ENCODE measurements around the gene DISP1. TPM values are rescaled to one million over a fixed set of nuclear protein-coding genes. Genes with fewer than 3 reads are reported as not detected.

The DISP1 gene
- total RNA-seq, 1 donor from 2014 or later = 5.9 TPM

DNA sequence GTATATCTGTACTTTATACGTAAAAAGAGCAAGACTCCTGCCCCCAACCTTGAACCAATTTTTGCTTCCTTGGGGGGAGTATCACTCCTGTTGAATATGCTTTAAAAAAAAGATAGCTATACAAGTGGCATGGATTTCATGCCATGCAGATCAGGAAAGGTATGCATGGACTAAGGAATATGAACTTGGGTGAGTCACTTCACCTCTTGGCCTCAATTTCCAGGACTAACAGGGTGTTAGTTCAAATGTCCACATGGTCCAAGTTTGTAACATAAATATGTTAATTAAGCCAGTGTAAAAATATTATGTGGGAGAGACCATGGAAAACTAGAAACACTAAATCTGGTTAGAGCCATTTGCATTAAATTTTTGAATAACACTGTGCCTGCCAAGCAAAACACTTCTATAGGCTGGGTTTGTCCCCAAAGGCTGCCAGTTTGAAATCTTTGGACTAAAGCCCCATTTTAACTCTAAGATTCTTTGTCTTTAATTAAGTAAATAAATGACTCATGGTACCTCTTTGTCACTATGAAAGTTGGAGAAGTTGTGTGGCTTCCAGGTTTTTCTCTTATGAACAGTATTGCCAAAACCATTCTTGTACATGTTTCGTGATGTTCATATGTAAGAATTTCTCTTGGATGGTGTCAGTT lies 44.7 kb upstream of the DISP1 start:
- Mint-ChIP-seq H3K27me3 (ENCODE audit: low read depth) (no peaks in the 10 kb centered on the region), H3K36me3 (ENCODE audit: low read depth) (no peaks in the 10 kb centered on the region), H3K27ac (ENCODE audit: unreplicated experiment) (no peak overlapping the region), H3K4me1 (ENCODE audit: low read depth) (peaks cover 22% of the 10 kb centered on the region), H3K9me3 (ENCODE audit: low read depth) (peaks cover 11% of the 10 kb centered on the region), H3K4me3 (ENCODE audit: unreplicated experiment) (no peak overlapping the region)
- TF ChIP-seq, protein P1, sequence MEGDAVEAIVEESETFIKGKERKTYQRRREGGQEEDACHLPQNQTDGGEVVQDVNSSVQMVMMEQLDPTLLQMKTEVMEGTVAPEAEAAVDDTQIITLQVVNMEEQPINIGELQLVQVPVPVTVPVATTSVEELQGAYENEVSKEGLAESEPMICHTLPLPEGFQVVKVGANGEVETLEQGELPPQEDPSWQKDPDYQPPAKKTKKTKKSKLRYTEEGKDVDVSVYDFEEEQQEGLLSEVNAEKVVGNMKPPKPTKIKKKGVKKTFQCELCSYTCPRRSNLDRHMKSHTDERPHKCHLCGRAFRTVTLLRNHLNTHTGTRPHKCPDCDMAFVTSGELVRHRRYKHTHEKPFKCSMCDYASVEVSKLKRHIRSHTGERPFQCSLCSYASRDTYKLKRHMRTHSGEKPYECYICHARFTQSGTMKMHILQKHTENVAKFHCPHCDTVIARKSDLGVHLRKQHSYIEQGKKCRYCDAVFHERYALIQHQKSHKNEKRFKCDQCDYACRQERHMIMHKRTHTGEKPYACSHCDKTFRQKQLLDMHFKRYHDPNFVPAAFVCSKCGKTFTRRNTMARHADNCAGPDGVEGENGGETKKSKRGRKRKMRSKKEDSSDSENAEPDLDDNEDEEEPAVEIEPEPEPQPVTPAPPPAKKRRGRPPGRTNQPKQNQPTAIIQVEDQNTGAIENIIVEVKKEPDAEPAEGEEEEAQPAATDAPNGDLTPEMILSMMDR (IDR thresholded peaks at IDR 0.05) = no peak
- no peak for DNase-seq (ENCODE audit: low spot score)

DNA sequence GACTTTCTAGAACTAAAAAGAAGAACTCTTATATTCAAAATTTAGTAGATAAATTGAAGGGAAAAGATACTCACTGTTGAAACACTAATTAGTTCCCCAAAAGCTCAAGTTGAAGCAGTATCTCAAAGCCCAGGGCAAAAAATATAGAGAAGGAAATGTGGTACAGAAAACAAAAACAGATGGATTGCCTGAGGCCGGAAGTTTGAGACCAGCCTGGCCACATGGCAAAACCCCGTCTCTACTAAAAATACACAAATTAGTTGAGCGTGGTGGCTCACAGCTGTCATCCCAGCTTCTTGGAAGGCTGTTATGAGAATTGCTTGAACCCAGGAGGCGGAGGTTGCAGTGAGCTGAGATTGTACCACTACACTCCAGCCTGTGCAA lies 41.9 kb upstream of the DISP1 start:
- Mint-ChIP-seq H3K4me1 (ENCODE audit: low read depth) (peaks cover 21% of the 10 kb centered on the region), H3K4me3 (ENCODE audit: unreplicated experiment) (no peak overlapping the region), H3K36me3 (ENCODE audit: low read depth) (no peaks in the 10 kb centered on the region), H3K27ac (ENCODE audit: unreplicated experiment) (no peak overlapping the region), H3K27me3 (ENCODE audit: low read depth) (peaks cover 1% of the 10 kb centered on the region), H3K9me3 (ENCODE audit: low read depth) (peaks cover 11% of the 10 kb centered on the region)
- DNase-seq (ENCODE audit: low spot score) = no peak
- TF ChIP-seq, protein P1 (IDR thresholded peaks at IDR 0.05) = no peak

DNA sequence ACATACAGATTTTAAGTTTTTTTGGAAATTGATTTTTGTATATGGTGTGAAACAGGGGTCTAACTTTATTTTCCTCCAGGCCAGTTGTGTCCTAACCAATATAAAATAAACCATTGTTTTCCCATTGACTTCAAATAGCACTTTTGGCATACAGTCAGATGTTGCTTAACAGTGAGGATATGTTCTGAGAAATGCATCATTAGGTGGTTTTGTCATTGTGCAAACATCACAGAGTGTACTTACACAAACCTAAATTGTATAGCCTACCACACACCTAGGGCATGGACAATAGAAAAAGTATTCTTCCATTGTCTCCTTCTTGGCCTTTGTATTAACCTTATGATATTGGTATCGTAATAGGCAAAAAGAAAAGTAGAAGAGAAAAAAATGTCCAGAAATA lies 37.4 kb upstream of the DISP1 start:
- H3K4me3 Mint-ChIP-seq (ENCODE audit: unreplicated experiment) = no peak overlapping the region
- H3K36me3 Mint-ChIP-seq (ENCODE audit: low read depth) = no peaks in the 10 kb centered on the region
- peaks cover 8% of the 10 kb centered on the region for H3K27me3 Mint-ChIP-seq (ENCODE audit: low read depth)
- H3K4me1 Mint-ChIP-seq (ENCODE audit: low read depth) = peaks cover 10% of the 10 kb centered on the region
- no peak for DNase-seq (ENCODE audit: low spot score)
- TF ChIP-seq, protein P1 (IDR thresholded peaks at IDR 0.05) = no peak
- H3K27ac Mint-ChIP-seq (ENCODE audit: unreplicated experiment) = no peak overlapping the region
- H3K9me3 Mint-ChIP-seq (ENCODE audit: low read depth) = no peaks in the 10 kb centered on the region

DNA sequence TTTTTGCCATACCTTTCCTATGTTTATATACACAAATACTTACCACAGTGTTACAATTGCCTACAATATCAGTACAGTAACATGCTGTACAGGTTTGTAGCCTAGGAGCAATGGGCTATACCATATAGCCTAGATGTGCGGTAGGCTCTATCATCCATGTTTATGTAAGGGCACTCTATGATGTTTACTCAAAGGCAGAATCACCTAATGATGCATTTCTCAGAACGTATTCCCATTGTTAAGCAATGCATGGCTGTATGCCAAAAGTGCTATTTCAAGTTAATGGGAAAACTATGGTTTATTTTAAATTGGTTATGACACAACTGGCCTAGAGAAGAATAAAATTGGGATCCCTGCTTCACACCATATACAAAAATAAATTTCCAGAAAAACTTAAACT lies 36.9 kb upstream of the DISP1 start:
- Mint-ChIP-seq H3K9me3 (ENCODE audit: low read depth) (no peaks in the 10 kb centered on the region), H3K4me1 (ENCODE audit: low read depth) (peaks cover 5% of the 10 kb centered on the region), H3K27ac (ENCODE audit: unreplicated experiment) (no peak overlapping the region), H3K27me3 (ENCODE audit: low read depth) (peaks cover 8% of the 10 kb centered on the region), H3K4me3 (ENCODE audit: unreplicated experiment) (no peak overlapping the region), H3K36me3 (ENCODE audit: low read depth) (no peaks in the 10 kb centered on the region)
- TF ChIP-seq, protein P1 (IDR thresholded peaks at IDR 0.05) = no peak
- no peak for DNase-seq (ENCODE audit: low spot score)

DNA sequence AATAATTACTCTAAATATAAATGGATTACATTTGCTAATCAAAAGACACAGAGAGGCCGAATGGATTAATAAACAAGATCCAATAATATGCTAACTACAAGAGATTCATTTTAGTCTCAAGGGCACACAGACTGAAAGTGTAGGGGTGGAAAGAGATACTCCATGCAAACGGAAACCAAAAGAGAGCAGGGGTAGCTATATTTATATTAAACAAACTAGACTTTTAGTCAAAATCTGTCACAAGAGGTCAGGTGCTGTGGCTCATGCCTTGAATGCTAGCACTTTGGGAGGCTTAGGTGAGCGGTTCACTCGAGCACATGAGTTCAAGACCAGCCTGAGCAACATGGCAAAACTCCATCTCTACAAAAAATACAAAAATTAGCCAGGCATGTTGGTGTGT lies 33.6 kb upstream of the DISP1 start:
- peaks cover 22% of the 10 kb centered on the region for H3K27me3 Mint-ChIP-seq (ENCODE audit: low read depth)
- no peak overlapping the region for H3K4me3 Mint-ChIP-seq (ENCODE audit: unreplicated experiment)
- H3K9me3 Mint-ChIP-seq (ENCODE audit: low read depth) = no peaks in the 10 kb centered on the region
- peaks cover 7% of the 10 kb centered on the region for H3K4me1 Mint-ChIP-seq (ENCODE audit: low read depth)
- H3K27ac Mint-ChIP-seq (ENCODE audit: unreplicated experiment) = no peak overlapping the region
- H3K36me3 Mint-ChIP-seq (ENCODE audit: low read depth) = no peaks in the 10 kb centered on the region
- TF ChIP-seq, protein P1 (IDR thresholded peaks at IDR 0.05) = no peak
- DNase-seq (ENCODE audit: low spot score) = no peak

Measured in chondrocyte (in vitro differentiated cells).